Epithelial cell of prostate (primary cell): Measurements from ENCODE around the gene SLC39A6.
"Not testable (repeated sequence)": the region's sequence is repeated elsewhere in the genome, so short reads cannot be mapped to it uniquely, and the experiment has no call there.

Experiments
- DNase-seq: peaks from one replicate; pipeline ENCODE4 v3.0.0-alpha.2; 2011; ENCODE audit warnings: low read depth, low spot score
- H3K27ac ChIP-seq: fragments of 450-650 bp; 2 replicates; pipeline ENCODE4 v1.5.1; 2017; ENCODE audit warnings: mild to moderate bottlenecking

SLC39A6 gene

GRCh38 chr18:36139245-36139644, 10.1 kb upstream of the SLC39A6 start:
- H3K27ac ChIP-seq, result no peak overlapping the region
- DNase-seq, result no peak

DNA sequence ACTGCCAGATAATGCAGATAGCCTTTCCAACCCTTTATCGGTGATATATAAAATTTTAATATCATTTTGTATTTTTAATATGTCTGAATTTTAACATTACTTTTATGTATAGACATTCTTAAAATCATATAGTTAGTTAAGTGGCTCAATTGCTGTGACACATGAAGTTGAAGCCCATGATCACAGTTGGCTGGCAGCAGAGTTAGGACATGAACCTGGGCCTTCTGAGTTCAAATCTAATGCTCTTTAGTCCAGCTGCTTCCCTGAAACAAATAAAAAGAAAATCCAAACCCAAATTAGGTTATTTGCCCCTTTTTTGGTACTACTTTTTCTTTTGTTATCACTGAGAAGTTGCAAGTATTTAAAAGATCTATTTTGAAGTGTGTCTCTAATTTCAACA, 6.1 kb upstream of the SLC39A6 start:
- DNase-seq, result no peak
- no peak overlapping the region for H3K27ac ChIP-seq

GRCh38 chr18:36132756-36133155, 3.6 kb upstream of the SLC39A6 start:
- DNase-seq, result no peak
- no peak overlapping the region for H3K27ac ChIP-seq

DNA sequence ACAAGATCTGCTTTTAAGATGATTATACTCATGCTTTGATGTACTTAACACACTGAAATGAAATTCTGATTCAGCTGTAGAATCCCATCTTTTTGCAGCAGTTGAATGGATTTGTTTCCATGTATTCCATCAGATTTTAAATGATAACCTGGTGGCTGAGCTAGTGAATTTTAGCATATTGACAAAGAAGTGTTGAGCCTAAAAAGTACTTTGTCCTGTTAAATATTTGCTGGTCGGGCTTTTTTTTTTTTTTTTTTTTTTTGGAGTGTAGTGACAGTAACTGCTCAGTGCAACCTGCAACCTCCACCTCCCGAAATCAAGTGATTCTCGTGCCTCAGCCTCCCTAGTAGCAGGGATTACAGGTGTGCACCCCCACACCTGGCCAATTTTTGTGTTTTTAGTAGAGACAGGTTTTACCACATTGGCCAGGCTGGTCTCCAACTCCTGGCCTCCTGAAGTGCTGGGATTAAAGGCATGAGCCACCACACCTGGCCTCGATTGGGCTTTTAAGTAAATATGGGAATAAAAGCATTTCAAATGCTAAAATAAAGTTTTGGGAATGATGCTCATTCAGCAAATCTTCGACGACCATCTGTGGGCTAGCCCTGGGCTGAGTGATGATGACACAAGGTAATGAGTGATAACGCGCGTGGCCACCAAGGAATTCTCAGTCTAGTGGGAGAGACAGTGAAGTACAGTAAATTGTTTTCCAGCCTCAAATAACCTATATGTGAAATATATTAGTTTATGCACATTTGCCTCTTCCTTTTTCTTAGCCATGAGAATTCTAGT, 2.7 kb upstream of the SLC39A6 start:
- no peak for DNase-seq

DNA sequence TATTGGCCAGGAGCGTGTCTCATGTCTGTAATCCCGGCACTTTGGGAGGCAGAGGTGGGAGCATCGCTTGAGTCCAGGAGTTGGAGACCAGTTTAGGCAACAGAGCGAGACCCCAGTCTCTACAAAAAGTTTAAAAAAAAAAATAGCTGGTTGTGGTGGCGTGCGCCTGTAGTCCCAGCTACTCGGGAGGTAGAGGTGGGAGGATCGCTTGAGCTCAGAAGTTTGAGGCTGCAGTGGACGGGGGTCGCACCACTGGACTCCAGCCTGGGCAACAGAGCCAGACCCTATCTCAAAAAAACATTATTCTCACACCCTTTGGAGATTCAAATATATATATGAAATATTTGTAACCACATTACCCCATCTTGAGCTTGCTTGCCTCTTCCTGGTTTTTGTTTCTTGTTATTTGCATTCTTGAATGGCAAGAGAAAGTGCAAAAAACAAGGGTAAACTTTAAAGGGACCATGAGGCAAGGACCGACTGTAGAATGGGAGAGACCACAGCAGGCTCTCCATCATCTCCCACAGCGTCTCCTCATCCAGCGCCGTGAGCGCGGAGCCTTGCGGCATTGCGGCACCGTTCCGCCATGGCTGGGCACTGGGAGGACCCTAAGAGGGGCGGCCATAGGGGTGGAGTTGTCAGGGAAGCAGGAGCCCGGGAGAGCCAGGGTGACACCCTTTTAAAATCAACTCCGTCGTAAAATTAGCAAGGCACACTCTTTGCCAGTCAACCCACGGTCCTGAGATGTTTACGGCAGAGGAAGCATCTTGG, 1.9 kb upstream of the SLC39A6 start:
- no peak overlapping the region for H3K27ac ChIP-seq
- DNase-seq, result no peak

More for the DNA sequence above, 2.7 kb upstream of the SLC39A6 start:
- H3K27ac ChIP-seq, result no peak overlapping the region

DNA sequence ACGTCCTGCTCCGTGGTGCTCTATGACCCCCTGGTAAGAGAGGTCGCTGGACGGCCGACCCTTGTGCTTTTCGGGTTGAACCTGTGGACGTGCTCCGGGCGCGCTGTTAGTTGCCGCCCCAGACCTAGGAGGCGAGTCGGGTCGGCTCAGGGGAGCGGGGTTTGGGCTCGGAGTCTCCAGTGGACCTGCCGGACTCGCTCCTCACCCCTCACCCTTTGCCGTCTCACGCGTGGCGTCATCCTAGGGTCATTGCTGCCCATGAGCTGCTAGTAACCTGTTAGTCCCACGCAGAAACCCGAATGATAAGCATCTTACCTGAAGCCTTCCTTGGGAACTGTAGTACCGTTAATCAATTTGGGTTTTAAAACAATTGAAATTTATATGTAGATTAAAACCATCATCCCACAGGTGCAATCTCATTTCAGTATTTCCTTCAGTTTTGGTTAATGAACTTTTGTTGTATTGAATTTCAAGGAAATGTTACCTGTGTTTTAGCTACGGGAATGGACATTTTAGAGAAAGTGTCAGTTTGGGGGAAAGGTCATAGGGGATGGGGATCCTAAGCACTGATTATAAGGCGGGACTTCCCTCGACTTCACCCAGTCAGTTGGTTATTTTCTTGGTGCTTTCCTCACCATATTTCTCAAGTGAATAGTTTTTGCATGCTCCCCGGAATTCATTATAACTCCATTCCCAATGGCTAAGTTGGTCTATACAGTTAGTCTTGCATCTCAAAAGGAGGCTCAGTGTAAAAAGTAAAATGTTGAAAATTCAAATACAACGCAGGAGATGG, 1.1 kb upstream of the SLC39A6 start:
- H3K27ac ChIP-seq, result peak overlapping the region; percentile 92
- no peak for DNase-seq

DNA sequence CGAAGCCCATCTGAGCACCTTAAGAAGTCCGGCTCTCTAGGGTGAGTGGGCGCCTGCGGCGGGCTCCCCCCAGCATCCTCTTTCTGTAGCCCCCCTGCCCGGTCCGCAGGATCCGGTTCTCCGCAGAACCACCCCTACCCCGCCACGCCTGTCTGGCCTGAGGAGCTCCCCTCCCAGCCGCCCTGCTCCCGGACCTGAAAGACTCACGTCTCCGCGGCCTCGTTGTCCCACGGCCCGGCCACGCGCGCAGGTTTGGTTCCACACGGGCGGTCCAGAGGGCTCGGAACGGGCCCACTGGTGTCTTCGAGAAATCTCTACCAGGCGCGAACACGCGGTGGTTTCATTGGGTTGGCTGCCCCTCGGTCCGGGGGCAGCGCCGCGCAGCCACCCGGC, 237 bp downstream of the SLC39A6 start:
- DNase-seq, result no peak
- peak overlapping the region; percentile 92 for H3K27ac ChIP-seq

DNA sequence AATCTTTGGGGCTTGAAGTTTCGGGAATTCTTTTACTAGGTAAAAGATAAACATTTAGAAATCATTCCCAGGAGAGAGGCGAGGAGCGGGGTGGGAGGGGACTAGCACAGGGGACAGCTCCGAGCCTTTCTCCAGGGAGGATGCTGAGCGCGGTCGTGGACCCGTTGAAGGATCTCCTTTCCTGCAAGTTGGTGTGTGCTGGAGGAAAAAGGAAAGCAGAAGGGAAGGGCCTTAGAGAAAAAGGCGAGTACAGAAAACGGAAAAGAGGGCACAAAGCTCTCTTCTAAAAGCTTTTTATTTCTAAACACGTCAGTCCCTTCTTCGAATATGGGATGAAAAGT, 640 bp downstream of the SLC39A6 start:
- DNase-seq, result no peak
- peak overlapping the region; percentile 92 for H3K27ac ChIP-seq

GRCh38 chr18:36127836-36128529, 1.2 kb downstream of the SLC39A6 start:
- no peak for DNase-seq
- H3K27ac ChIP-seq, result no peak overlapping the region

GRCh38 chr18:36126668-36127067, 2.5 kb downstream of the SLC39A6 start:
- no peak for DNase-seq
- H3K27ac ChIP-seq, result no peak overlapping the region

GRCh38 chr18:36124841-36125240, 4.3 kb downstream of the SLC39A6 start:
- peak overlapping the region; percentile 80 for H3K27ac ChIP-seq
- DNase-seq, result peak; percentile 66

DNA sequence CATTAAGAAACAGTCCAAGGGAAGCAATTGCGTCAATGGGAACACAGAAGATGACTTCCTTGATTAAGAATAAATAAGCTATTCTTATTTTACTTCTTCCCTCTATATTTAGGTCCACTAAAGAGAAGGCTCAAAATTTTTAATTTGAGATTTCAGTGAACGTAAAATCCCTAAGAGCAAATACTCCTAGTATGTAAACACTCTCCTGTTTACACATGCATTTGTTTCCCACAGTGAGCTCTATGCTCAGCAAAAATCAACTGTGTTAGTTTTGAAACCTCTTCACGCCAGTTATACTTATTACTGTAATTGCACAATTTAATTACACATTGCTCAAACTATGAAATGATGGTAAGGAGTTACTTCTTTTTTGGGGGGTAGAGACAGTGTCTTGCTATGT, 8.8 kb downstream of the SLC39A6 start:
- DNase-seq, result no peak
- H3K27ac ChIP-seq, result no peak overlapping the region

- not testable (repeated sequence) for H3K27ac ChIP-seq, DNase-seq
Measured at GRCh38 chr18:36116771-36117170, 12.4 kb downstream of the SLC39A6 start.

- DNase-seq, result no peak
- no peak overlapping the region for H3K27ac ChIP-seq
Measured at GRCh38 chr18:36114738-36115137, 14.4 kb downstream of the SLC39A6 start.

DNA sequence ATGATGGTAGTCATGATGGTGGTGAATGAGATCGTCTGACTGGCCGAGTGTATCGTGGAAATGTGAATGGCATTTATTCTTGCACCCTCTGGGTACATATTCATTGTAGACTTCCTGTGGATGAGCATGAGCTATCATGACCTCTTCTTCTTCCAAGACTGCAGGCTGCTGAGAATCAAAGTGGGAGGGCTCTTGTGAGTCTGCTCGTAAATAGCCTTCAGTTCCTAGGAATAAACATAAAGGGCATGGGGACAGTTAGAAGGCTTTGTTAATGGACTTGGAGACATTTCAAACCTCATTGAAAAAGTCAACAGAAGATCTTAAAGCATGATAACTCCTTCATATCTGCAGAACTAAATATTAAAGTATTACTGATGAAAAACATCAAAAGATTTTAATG, 14.9 kb downstream of the SLC39A6 start:
- DNase-seq, result no peak
- H3K27ac ChIP-seq, result no peak overlapping the region

GRCh38 chr18:36112302-36112701, 16.8 kb downstream of the SLC39A6 start:
- DNase-seq, result no peak
- H3K27ac ChIP-seq, result no peak overlapping the region

- H3K27ac ChIP-seq, result no peak overlapping the region
- no peak for DNase-seq
Measured at GRCh38 chr18:36109737-36110136, 19.4 kb downstream of the SLC39A6 start.

DNA sequence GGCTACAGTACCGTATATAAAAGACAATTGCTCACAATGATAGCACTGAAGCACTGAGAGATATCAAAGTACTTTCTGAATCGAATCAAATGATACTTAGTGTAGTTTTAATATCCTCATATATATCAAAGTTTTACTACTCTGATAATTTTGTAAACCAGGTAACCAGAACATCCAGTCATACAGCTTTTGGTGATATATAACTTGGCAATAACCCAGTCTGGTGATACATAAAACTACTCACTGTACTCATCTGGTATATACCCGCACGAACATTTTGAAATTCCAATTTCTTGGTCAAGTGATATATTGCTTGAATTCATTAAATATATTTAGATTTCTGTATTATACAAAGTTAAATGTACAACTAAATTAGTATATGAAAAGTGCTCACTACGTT, 20.5 kb downstream of the SLC39A6 start:
- DNase-seq, result peak; percentile 29
- no peak overlapping the region for H3K27ac ChIP-seq

- no peak overlapping the region for H3K27ac ChIP-seq
- DNase-seq, result no peak
Measured at GRCh38 chr18:36108196-36108595, 20.9 kb downstream of the SLC39A6 start.

GRCh38 chr18:36107477-36107876, 21.7 kb downstream of the SLC39A6 start:
- H3K27ac ChIP-seq, result no peak overlapping the region

More at GRCh38 chr18:36107477-36107876, 21.7 kb downstream of the SLC39A6 start:
- DNase-seq, result no peak
